ENCODE measurements around the gene ALG10.

DNA sequence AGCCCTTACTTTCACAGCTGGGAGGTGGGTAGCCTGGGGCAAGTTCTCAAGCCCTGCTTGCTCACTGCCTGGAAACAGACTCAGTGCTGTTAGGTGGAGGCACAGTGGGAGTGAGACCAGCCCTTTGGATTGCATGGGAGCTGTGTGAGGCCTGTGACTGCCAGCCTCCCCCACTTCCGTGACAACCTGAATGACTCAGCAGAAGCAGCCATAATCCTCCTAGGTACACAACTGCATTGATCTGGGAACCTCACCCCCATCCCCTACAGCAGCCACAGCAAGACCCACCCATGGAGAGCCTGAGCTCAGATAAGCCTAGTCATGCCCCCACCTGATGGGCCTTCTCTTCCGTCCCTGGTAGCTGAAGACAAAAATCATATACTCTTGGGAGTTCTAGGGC lies 26.4 kb downstream of the ALG10 start:
- TF ChIP-seq, protein P1, sequence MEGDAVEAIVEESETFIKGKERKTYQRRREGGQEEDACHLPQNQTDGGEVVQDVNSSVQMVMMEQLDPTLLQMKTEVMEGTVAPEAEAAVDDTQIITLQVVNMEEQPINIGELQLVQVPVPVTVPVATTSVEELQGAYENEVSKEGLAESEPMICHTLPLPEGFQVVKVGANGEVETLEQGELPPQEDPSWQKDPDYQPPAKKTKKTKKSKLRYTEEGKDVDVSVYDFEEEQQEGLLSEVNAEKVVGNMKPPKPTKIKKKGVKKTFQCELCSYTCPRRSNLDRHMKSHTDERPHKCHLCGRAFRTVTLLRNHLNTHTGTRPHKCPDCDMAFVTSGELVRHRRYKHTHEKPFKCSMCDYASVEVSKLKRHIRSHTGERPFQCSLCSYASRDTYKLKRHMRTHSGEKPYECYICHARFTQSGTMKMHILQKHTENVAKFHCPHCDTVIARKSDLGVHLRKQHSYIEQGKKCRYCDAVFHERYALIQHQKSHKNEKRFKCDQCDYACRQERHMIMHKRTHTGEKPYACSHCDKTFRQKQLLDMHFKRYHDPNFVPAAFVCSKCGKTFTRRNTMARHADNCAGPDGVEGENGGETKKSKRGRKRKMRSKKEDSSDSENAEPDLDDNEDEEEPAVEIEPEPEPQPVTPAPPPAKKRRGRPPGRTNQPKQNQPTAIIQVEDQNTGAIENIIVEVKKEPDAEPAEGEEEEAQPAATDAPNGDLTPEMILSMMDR (IDR thresholded peaks at IDR 0.05; ENCODE audit: low read length), result no peak
- no peak for TF ChIP-seq EZH2 (IDR thresholded peaks at IDR 0.05; ENCODE audit: borderline replicate concordance, low read length)
